CD8-positive, alpha-beta memory T cell (primary cell): ENCODE results near the gene SHISA5. TPM values are rescaled to one million over a fixed set of nuclear protein-coding genes. Genes with fewer than 3 reads are reported as not detected.

ENCODE experiments used
- polyA plus RNA-seq: library from polyadenylated mRNA; unstranded; fragments of 300-500 nt; fragmentation: Illumina TruSeq; gene quantifications from one replicate; pipeline ENCODE4 v1.2.3, GENCODE V29; 2021
- total RNA-seq, 2 experiments: library from RNA; stranded (reverse); gene quantifications; one replicate each; pipeline ENCODE4 v1.2.3, GENCODE V29; 2021

Gene SHISA5
- total and polyA plus RNA-seq, 3 experiments from 2014 or later = 102 to 470 (median 102) TPM

Other genes with a start within 250 kb of the SHISA5 start
- gene NME6, start 202.8 kb downstream of the SHISA5 start, total RNA-seq = 10 to 100 TPM; 37.5 to 40.9 TPM
- 69.3 TPM for gene NME6, start 202.8 kb downstream of the SHISA5 start, polyA plus RNA-seq
- gene SPINK8, start 170.5 kb downstream of the SHISA5 start, total RNA-seq = not detected
- gene SPINK8, start 170.5 kb downstream of the SHISA5 start, polyA plus RNA-seq = not detected
- not detected for gene FBXW12, start 132.0 kb downstream of the SHISA5 start, total RNA-seq
- gene FBXW12, start 132.0 kb downstream of the SHISA5 start, polyA plus RNA-seq = not detected
- gene PLXNB1, start 74.1 kb downstream of the SHISA5 start, total RNA-seq = 1 to 10 TPM; 3.1 to 5.5 TPM
- gene PLXNB1, start 74.1 kb downstream of the SHISA5 start, polyA plus RNA-seq = 0.30 TPM
- gene CCDC51, start 64.1 kb downstream of the SHISA5 start, total RNA-seq = 10 to 100 TPM; 24.2 to 26.0 TPM
- gene CCDC51, start 64.1 kb downstream of the SHISA5 start, polyA plus RNA-seq = 11.3 TPM
- gene TMA7, start 63.9 kb downstream of the SHISA5 start, total RNA-seq = 100 to 1,000 TPM; 420 to 494 TPM
- gene TMA7, start 63.9 kb downstream of the SHISA5 start, polyA plus RNA-seq = 826 TPM
- gene ATRIP, start 57.4 kb downstream of the SHISA5 start, total RNA-seq = 10 to 100 TPM; 22.1 to 22.8 TPM
- gene ATRIP, start 57.4 kb downstream of the SHISA5 start, polyA plus RNA-seq = 13.4 TPM
- gene PFKFB4, start 52.6 kb upstream of the SHISA5 start, total RNA-seq = 1 to 10 TPM; 1.8 to 2.2 TPM
- 1.3 TPM for gene PFKFB4, start 52.6 kb upstream of the SHISA5 start, polyA plus RNA-seq
- not detected for gene UCN2, start 59.6 kb upstream of the SHISA5 start, total RNA-seq
- not detected for gene UCN2, start 59.6 kb upstream of the SHISA5 start, polyA plus RNA-seq
- under 1 TPM; 0.59 to 0.93 TPM for gene COL7A1, start 91.2 kb upstream of the SHISA5 start, total RNA-seq
- not detected for gene COL7A1, start 91.2 kb upstream of the SHISA5 start, polyA plus RNA-seq
- gene UQCRC1, start 105.5 kb upstream of the SHISA5 start, total RNA-seq = 100 to 1,000 TPM; 244 to 245 TPM
- 172 TPM for gene UQCRC1, start 105.5 kb upstream of the SHISA5 start, polyA plus RNA-seq
- not detected for gene TMEM89, start 117.6 kb upstream of the SHISA5 start, total RNA-seq
- gene TMEM89, start 117.6 kb upstream of the SHISA5 start, polyA plus RNA-seq = not detected
- gene SLC26A6, start 131.3 kb upstream of the SHISA5 start, total RNA-seq = 10 to 100 TPM; 26.4 to 28.6 TPM
- gene SLC26A6, start 131.3 kb upstream of the SHISA5 start, polyA plus RNA-seq = 4.9 TPM
- gene CELSR3, start 158.7 kb upstream of the SHISA5 start, total RNA-seq = 10 to 100 TPM; 19.3 TPM
- gene CELSR3, start 158.7 kb upstream of the SHISA5 start, polyA plus RNA-seq = 0.41 TPM
- 10 to 100 TPM; 29.2 to 30.2 TPM for gene NCKIPSD, start 181.7 kb upstream of the SHISA5 start, total RNA-seq
- gene NCKIPSD, start 181.7 kb upstream of the SHISA5 start, polyA plus RNA-seq = 11.0 TPM
- 10 to 100 TPM; 43.9 to 47.1 TPM for gene IP6K2, start 213.0 kb upstream of the SHISA5 start, total RNA-seq
- gene IP6K2, start 213.0 kb upstream of the SHISA5 start, polyA plus RNA-seq = 50.5 TPM